ENCODE results near the gene SERPINB8. TPM values are rescaled to one million over a fixed set of nuclear protein-coding genes. Genes with fewer than 3 reads are reported as not detected.

The SERPINB8 gene
- total and polyA plus RNA-seq, 2 donors (not counting 1 experiment from before 2014, with no cell fraction given): 9.7 to 21.0 TPM

- Histone ChIP-seq H3K4me1 (ENCODE audit: control insufficient read depth, extremely low read depth, insufficient read depth, low read length) (no peaks in the 10 kb centered on the region), H3K79me2 (ENCODE audit: control insufficient read depth, insufficient read depth, low read length) (no peaks in the 10 kb centered on the region), H3K9ac (ENCODE audit: insufficient read depth, low read length) (no peak overlapping the region), H4K20me1 (ENCODE audit: control insufficient read depth, extremely low read depth, insufficient read depth, low read length) (no peaks in the 10 kb centered on the region), H3K36me3 (ENCODE audit: control insufficient read depth, insufficient read depth, low read length) (no peaks in the 10 kb centered on the region), H2AFZ (ENCODE audit: low read length) (no peak overlapping the region), H3K9me3 (ENCODE audit: control insufficient read depth, insufficient read depth, low read depth, low read length) (no peaks in the 10 kb centered on the region), H3K27me3 (ENCODE audit: control insufficient read depth, insufficient read depth, low read length) (no peaks in the 10 kb centered on the region), H3K4me3 (replicated peaks in 1 of 4; ENCODE audit: control extremely low read depth in 1 of 4, insufficient read depth in 1 of 4, low read depth in 3 of 4, low read length in 4 of 4) (no peak overlapping the region), H3K27ac (ENCODE audit: insufficient read depth, low read length) (no peak overlapping the region), H3K4me2 (ENCODE audit: extremely low read depth, insufficient read depth, low read length) (no peak overlapping the region)
- no peak for DNase-seq (ENCODE audit: low read depth in 2 of 2)
- TF ChIP-seq CTCF (conservative IDR thresholded peaks at IDR 0.05 in 1 of 2, IDR thresholded peaks at IDR 0.05 in 1 of 2; ENCODE audit: low read depth in 1 of 2, low read length in 2 of 2): no peak
- TF ChIP-seq EZH2 (IDR thresholded peaks at IDR 0.05; ENCODE audit: low read length, missing control alignments): no peak
Observed at GRCh38 chr18:63947051-63947790, 22.7 kb upstream of the SERPINB8 start.

- H2AFZ ChIP-seq (ENCODE audit: low read length): peak within 1 kb of the TSS; percentile 88
- H3K27me3 ChIP-seq (ENCODE audit: control insufficient read depth, insufficient read depth, low read length): no peaks in the 10 kb centered on the region
- H3K4me1 ChIP-seq (ENCODE audit: control insufficient read depth, extremely low read depth, insufficient read depth, low read length): no peaks in the 10 kb centered on the region
- H3K79me2 ChIP-seq (ENCODE audit: control insufficient read depth, insufficient read depth, low read length): no peaks in the 10 kb centered on the region
- H3K36me3 ChIP-seq (ENCODE audit: control insufficient read depth, insufficient read depth, low read length): no peaks in the 10 kb centered on the region
- no peaks in the 10 kb centered on the region for H3K9me3 ChIP-seq (ENCODE audit: control insufficient read depth, insufficient read depth, low read depth, low read length)
- no peak within 1 kb of the TSS for H3K27ac ChIP-seq (ENCODE audit: insufficient read depth, low read length)
- TF ChIP-seq CTCF (conservative IDR thresholded peaks at IDR 0.05 in 1 of 2, IDR thresholded peaks at IDR 0.05 in 1 of 2; ENCODE audit: low read depth in 1 of 2, low read length in 2 of 2) (peak; percentile 28 to 45), EZH2 (IDR thresholded peaks at IDR 0.05; ENCODE audit: low read length, missing control alignments) (no peak)
- no peaks in the 10 kb centered on the region for H4K20me1 ChIP-seq (ENCODE audit: control insufficient read depth, extremely low read depth, insufficient read depth, low read length)
- DNase-seq (ENCODE audit: low read depth in 2 of 2): peak; percentile 28 to 45
- H3K9ac ChIP-seq (ENCODE audit: insufficient read depth, low read length): no peak within 1 kb of the TSS
- H3K4me3 ChIP-seq (replicated peaks in 1 of 4; ENCODE audit: control extremely low read depth in 1 of 4, insufficient read depth in 1 of 4, low read depth in 3 of 4, low read length in 4 of 4): peak within 1 kb of the TSS; percentile 39 to 61 (median 47)
- H3K4me2 ChIP-seq (ENCODE audit: extremely low read depth, insufficient read depth, low read length): peak within 1 kb of the TSS; percentile 72
Observed at GRCh38 chr18:63949068-63949737, 20.7 kb upstream of the SERPINB8 start, which contains the start of gene HMSD. Gene HMSD, plus strand, starts transcription at chr18:63949301. Its CDS starts 4,155 bp downstream, at chr18:63953456.

- H2AFZ ChIP-seq (ENCODE audit: low read length): no peak overlapping the region
- no peaks in the 10 kb centered on the region for H3K9me3 ChIP-seq (ENCODE audit: control insufficient read depth, insufficient read depth, low read depth, low read length)
- no peaks in the 10 kb centered on the region for H3K36me3 ChIP-seq (ENCODE audit: control insufficient read depth, insufficient read depth, low read length)
- H3K27ac ChIP-seq (ENCODE audit: insufficient read depth, low read length): no peak overlapping the region
- DNase-seq (ENCODE audit: low read depth in 2 of 2): peak in 1 of 2 donors; percentile 35
- H4K20me1 ChIP-seq (ENCODE audit: control insufficient read depth, extremely low read depth, insufficient read depth, low read length): no peaks in the 10 kb centered on the region
- no peak overlapping the region for H3K4me2 ChIP-seq (ENCODE audit: extremely low read depth, insufficient read depth, low read length)
- H3K4me1 ChIP-seq (ENCODE audit: control insufficient read depth, extremely low read depth, insufficient read depth, low read length): no peaks in the 10 kb centered on the region
- no peaks in the 10 kb centered on the region for H3K27me3 ChIP-seq (ENCODE audit: control insufficient read depth, insufficient read depth, low read length)
- no peaks in the 10 kb centered on the region for H3K79me2 ChIP-seq (ENCODE audit: control insufficient read depth, insufficient read depth, low read length)
- TF ChIP-seq CTCF (conservative IDR thresholded peaks at IDR 0.05 in 1 of 2, IDR thresholded peaks at IDR 0.05 in 1 of 2; ENCODE audit: low read depth in 1 of 2, low read length in 2 of 2) (peak; percentile 15 to 42), EZH2 (IDR thresholded peaks at IDR 0.05; ENCODE audit: low read length, missing control alignments) (no peak)
- no peak overlapping the region for H3K4me3 ChIP-seq (replicated peaks in 1 of 4; ENCODE audit: control extremely low read depth in 1 of 4, insufficient read depth in 1 of 4, low read depth in 3 of 4, low read length in 4 of 4)
- H3K9ac ChIP-seq (ENCODE audit: insufficient read depth, low read length): no peak overlapping the region
Observed at GRCh38 chr18:63951302-63951705, 18.6 kb upstream of the SERPINB8 start.
